ENCODE results near the gene TTC28.

Gene TTC28

DNA sequence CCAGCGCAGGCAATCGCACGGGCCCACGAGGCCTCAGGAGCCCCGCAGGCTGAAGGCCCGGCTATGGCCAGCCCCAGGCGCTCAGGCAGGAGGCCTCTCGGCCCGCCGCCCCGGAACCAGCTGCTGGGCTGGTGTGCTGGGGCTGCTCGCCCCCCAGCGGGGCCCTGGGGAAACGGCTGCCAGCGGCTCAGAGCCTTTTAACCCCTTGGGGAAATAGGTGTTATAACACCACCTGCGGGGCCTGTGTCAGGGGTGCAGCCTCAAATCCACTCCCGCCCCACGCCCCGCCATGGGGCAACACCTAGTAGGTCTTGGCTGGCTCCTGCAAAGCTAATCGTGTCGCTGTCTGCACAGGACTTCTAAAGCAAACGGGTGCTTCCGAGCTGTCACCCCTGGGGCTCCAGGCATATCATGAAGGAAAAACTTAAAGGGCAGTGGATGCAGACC is 237.4 kb downstream of the TTC28 start (continued):
- no peak for TF ChIP-seq ZNF362 (tag by site-specific recombination; IDR thresholded peaks at IDR 0.05)
- TF ChIP-seq WT1 (tag by site-specific recombination; IDR thresholded peaks at IDR 0.05) = no peak
- TF ChIP-seq SCRT1 (tag by site-specific recombination; IDR thresholded peaks at IDR 0.05; ENCODE audit: borderline replicate concordance) = no peak
- TF ChIP-seq ZBTB8A (tag by site-specific recombination; IDR thresholded peaks at IDR 0.05) = peak; percentile 44; the same call in 1 of the 2 replicates
- TF ChIP-seq ZNF341 (tag by site-specific recombination; IDR thresholded peaks at IDR 0.05; ENCODE audit: low read depth) = no peak
- TF ChIP-seq ZNF416 (tag by site-specific recombination; IDR thresholded peaks at IDR 0.05) = no peak
- TF ChIP-seq ZNF114 (tag by site-specific recombination; IDR thresholded peaks at IDR 0.05) = no peak
- 0 out of 2 replicates have a peak, but pooled peaks have one; percentile 18 for TF ChIP-seq ZNF654 (tag by site-specific recombination; IDR thresholded peaks at IDR 0.05; ENCODE audit: low read depth)
- no peak for TF ChIP-seq GLI2 (tag by site-specific recombination; IDR thresholded peaks at IDR 0.05; ENCODE audit: borderline replicate concordance, low read depth)
- TF ChIP-seq ZNF132 (tag by site-specific recombination; IDR thresholded peaks at IDR 0.05; ENCODE audit: borderline replicate concordance) = no peak
- no peak for TF ChIP-seq RBAK (tag by site-specific recombination; IDR thresholded peaks at IDR 0.05)
- TF ChIP-seq PRDM6 (tag by site-specific recombination; IDR thresholded peaks at IDR 0.05) = no peak
- peak; percentile 28; the same call in 1 of the 2 replicates for TF ChIP-seq SP7 (tag by site-specific recombination; IDR thresholded peaks at IDR 0.05)
- no peak for TF ChIP-seq ZNF433 (tag by site-specific recombination; IDR thresholded peaks at IDR 0.05; ENCODE audit: low read depth)
- TF ChIP-seq KLF9 (tag by site-specific recombination; IDR thresholded peaks at IDR 0.05; ENCODE audit: low read depth) = 0 out of 2 replicates have a peak, but pooled peaks have one; percentile 17
- no peak for TF ChIP-seq ZFP41 (tag by site-specific recombination; IDR thresholded peaks at IDR 0.05; ENCODE audit: borderline replicate concordance)
- TF ChIP-seq, protein P1, sequence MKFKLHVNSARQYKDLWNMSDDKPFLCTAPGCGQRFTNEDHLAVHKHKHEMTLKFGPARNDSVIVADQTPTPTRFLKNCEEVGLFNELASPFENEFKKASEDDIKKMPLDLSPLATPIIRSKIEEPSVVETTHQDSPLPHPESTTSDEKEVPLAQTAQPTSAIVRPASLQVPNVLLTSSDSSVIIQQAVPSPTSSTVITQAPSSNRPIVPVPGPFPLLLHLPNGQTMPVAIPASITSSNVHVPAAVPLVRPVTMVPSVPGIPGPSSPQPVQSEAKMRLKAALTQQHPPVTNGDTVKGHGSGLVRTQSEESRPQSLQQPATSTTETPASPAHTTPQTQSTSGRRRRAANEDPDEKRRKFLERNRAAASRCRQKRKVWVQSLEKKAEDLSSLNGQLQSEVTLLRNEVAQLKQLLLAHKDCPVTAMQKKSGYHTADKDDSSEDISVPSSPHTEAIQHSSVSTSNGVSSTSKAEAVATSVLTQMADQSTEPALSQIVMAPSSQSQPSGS (tag by site-specific recombination; IDR thresholded peaks at IDR 0.05; ENCODE audit: low read depth) = no peak
- peak; percentile 28; the same call in 1 of the 2 replicates for TF ChIP-seq YY1 (tag by site-specific recombination; IDR thresholded peaks at IDR 0.05)
- TF ChIP-seq ZNF138 (tag by site-specific recombination; IDR thresholded peaks at IDR 0.05; ENCODE audit: borderline replicate concordance) = no peak
- TF ChIP-seq, protein P2, sequence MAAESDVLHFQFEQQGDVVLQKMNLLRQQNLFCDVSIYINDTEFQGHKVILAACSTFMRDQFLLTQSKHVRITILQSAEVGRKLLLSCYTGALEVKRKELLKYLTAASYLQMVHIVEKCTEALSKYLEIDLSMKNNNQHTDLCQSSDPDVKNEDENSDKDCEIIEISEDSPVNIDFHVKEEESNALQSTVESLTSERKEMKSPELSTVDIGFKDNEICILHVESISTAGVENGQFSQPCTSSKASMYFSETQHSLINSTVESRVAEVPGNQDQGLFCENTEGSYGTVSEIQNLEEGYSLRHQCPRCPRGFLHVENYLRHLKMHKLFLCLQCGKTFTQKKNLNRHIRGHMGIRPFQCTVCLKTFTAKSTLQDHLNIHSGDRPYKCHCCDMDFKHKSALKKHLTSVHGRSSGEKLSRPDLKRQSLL (tag by site-specific recombination; IDR thresholded peaks at IDR 0.05) = no peak
- TF ChIP-seq KLF10 (tag by site-specific recombination; IDR thresholded peaks at IDR 0.05) = no peak
- 0 out of 2 replicates have a peak, but pooled peaks have one; percentile 11 for TF ChIP-seq TRIM28 (IDR thresholded peaks at IDR 0.05; ENCODE audit: borderline replicate concordance, low read length)
- no peak for TF ChIP-seq ZNF214 (tag by site-specific recombination; IDR thresholded peaks at IDR 0.05; ENCODE audit: borderline replicate concordance)
- no peak for TF ChIP-seq PRDM1 (tag by site-specific recombination; IDR thresholded peaks at IDR 0.05)

All from HEK293 (cell line).